ENCODE data around the gene AOC1.
A peak's percentile ranks its signal among the peaks of the same experiment; 100 is the strongest.

The AOC1 gene

DNA sequence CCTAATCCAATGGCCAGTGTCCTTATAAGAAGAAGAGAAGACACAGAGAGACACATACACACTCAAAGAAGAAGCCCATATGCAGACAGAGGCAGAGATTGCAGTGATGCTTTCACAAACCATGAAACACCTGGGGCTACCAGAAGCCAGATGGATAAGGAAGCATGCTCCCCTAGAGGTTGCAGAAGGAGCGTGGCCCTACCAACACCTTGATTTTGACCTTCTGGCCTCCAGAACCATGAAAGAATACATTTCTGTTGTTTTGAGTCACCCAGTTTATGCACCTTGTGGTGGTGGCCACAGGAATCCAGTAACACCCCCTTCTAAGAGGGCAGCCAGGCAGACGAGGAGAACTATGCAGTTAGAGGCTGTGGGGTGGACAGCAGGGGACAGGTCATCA is 43.5 kb downstream of the AOC1 start:
- no peaks in the 10 kb centered on the region for H3K36me3 ChIP-seq (ENCODE audit: control insufficient read depth, insufficient read depth, low read length)
- peaks cover 9% of the 10 kb centered on the region for H3K9me3 ChIP-seq (ENCODE audit: control insufficient read depth, low read length)
- peaks cover 9% of the 10 kb centered on the region for H3K27me3 ChIP-seq (ENCODE audit: control insufficient read depth, insufficient read depth, low read length)
- peaks cover 2% of the 10 kb centered on the region for H3K4me1 ChIP-seq (ENCODE audit: control insufficient read depth, insufficient read depth, low read length)
- H3K4me3 ChIP-seq (ENCODE audit: low read length): no peak overlapping the region
- H3K9ac ChIP-seq (ENCODE audit: low read length): no peak overlapping the region

DNA sequence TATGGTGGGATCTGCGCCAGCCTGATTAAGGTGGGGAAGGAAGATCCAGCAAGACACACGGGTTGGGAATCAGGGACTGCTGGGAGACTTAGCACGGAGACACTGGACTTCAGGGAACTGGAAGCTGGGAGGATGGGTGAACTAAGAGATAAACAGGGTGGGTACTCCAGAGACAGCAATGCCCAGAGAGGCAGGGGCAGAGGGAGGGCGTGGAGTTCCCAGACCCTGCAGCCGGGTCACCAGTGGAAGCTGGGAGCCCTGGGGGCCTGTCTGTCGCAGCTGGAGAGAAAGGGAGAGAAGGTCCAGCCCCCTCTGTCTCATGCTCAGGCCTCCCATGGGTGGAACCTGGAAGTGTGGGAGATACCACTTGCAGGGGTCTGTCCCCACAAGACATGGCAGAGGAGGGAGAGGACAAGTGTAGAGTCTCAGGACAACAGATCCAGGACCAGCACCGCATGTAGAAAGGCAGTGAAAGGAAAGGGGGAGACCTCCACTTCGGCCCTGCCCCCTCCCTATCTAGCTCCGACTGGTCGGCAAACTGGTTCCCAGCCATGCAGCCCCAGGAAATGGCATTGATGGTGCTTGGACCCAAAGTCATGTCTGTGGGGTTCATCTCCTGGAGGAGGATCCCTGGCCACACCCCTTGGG is 44.4 kb downstream of the AOC1 start:
- peaks cover 9% of the 10 kb centered on the region for H3K9me3 ChIP-seq (ENCODE audit: control insufficient read depth, low read length)
- H3K36me3 ChIP-seq (ENCODE audit: control insufficient read depth, insufficient read depth, low read length): no peaks in the 10 kb centered on the region
- H3K4me3 ChIP-seq (ENCODE audit: low read length): no peak overlapping the region
- no peak overlapping the region for H3K9ac ChIP-seq (ENCODE audit: low read length)
- H3K4me1 ChIP-seq (ENCODE audit: control insufficient read depth, insufficient read depth, low read length): peaks cover 11% of the 10 kb centered on the region
- H3K27me3 ChIP-seq (ENCODE audit: control insufficient read depth, insufficient read depth, low read length): peaks cover 9% of the 10 kb centered on the region

DNA sequence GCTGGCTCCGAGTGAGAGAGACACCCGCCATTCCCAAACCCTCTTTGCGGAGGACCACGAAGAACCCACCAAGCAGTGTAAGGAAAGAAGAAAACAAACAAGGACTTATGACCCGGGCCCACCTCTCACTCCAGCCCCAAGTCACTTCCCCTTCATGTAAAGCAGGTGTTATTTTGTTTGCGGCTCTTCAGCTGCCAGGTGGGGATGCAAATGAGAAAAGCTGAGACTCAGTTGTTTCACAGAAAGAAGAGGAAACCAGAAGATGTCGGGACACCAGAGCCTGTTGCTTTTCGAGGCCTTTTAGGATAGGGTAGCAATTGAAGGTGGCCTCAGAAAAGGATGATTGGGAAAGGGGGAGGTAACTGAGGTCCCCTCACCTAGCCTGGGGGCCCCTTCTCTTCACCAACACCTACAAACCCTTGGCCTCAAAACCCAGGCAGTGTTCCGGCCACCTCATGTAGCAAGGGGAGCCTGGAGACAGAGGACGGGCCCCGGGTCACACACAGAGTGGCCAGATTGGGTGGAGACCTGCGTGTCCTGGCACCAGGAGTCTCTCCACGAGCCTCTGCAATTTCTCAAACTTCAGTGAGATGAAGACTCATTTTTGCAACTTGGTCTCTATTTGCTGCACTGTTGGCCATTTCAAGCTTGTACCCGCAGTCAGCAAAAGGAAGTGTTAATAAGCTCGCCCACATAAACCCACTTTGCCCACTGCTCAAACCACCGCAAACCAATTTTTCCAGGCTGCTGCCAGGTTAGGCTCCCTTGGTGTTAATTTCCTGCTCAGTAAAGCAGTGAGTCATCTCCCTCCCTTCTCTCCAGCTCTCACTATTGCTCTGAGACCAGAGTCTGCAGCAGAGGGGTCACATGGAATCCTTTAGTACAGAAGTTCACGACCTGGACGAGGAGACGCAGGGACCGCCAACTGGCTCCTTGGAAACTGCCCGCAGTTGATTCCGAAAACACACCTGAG is 45.5 kb downstream of the AOC1 start:
- Histone ChIP-seq H3K27me3 (ENCODE audit: control insufficient read depth, insufficient read depth, low read length) (peaks cover 9% of the 10 kb centered on the region), H3K4me3 (ENCODE audit: low read length) (no peak overlapping the region)

DNA sequence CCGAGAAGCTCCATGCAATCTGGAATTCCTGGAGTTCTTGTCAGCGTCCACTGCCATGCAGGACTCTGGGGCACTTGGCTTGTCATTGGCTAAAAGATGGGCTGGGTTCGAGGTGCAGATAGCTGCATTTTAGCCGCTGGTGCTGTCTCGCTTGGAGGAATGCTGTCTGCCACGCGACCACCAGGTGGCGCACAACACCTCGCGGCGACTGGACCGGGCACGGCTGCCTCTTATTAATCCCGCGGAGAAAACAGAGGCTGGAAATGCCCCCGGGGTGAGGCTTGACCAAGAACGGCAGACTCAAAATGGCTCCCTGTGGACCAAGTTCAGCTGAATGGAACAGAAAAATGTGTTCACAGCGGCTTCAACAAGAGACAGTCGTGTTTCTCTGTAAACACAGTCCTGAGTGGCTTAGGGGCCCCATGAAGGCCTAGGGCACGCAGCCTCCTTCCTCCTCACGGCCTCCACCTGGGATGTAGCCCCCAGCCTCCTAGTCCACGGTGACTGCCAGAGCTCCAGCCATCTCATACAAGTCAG is 46.2 kb downstream of the AOC1 start:
- no peak overlapping the region for H3K9ac ChIP-seq (ENCODE audit: low read length)
- H3K4me3 ChIP-seq (ENCODE audit: low read length): no peak overlapping the region
- peaks cover 5% of the 10 kb centered on the region for H3K9me3 ChIP-seq (ENCODE audit: control insufficient read depth, low read length)
- peaks cover 9% of the 10 kb centered on the region for H3K27me3 ChIP-seq (ENCODE audit: control insufficient read depth, insufficient read depth, low read length)
- no peaks in the 10 kb centered on the region for H3K36me3 ChIP-seq (ENCODE audit: control insufficient read depth, insufficient read depth, low read length)
- peaks cover 24% of the 10 kb centered on the region for H3K4me1 ChIP-seq (ENCODE audit: control insufficient read depth, insufficient read depth, low read length)

More for the DNA sequence above, 45.5 kb downstream of the AOC1 start:
- Histone ChIP-seq H3K36me3 (ENCODE audit: control insufficient read depth, insufficient read depth, low read length) (no peaks in the 10 kb centered on the region), H3K9me3 (ENCODE audit: control insufficient read depth, low read length) (peaks cover 9% of the 10 kb centered on the region), H3K4me1 (ENCODE audit: control insufficient read depth, insufficient read depth, low read length) (peaks cover 22% of the 10 kb centered on the region), H3K9ac (ENCODE audit: low read length) (no peak overlapping the region)

DNA sequence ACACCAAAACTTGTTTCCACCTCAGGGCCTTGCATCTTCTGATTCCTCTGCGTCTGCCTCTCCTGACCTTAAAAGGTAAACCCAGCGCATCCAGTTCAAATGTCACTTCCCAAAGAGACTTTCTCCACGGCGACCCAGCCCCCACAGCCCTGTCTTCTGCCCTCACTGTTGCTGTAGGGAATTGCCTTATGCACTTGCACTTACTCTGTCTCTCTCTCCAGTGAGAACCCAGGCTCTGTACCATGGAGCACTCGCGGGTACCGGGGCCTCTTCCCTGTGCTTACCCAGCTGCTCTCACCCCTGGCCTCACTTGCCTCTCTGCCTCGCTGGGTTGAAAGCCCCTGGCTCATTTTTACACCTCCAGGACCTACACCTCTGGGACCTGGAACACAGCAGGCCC is 48.4 kb downstream of the AOC1 start:
- Histone ChIP-seq H3K9me3 (ENCODE audit: control insufficient read depth, low read length) (no peaks in the 10 kb centered on the region), H3K4me3 (ENCODE audit: low read length) (no peak overlapping the region), H3K27me3 (ENCODE audit: control insufficient read depth, insufficient read depth, low read length) (peaks cover 11% of the 10 kb centered on the region), H3K4me1 (ENCODE audit: control insufficient read depth, insufficient read depth, low read length) (peaks cover 30% of the 10 kb centered on the region), H3K36me3 (ENCODE audit: control insufficient read depth, insufficient read depth, low read length) (no peaks in the 10 kb centered on the region), H3K9ac (ENCODE audit: low read length) (peak overlapping the region; percentile 20)

DNA sequence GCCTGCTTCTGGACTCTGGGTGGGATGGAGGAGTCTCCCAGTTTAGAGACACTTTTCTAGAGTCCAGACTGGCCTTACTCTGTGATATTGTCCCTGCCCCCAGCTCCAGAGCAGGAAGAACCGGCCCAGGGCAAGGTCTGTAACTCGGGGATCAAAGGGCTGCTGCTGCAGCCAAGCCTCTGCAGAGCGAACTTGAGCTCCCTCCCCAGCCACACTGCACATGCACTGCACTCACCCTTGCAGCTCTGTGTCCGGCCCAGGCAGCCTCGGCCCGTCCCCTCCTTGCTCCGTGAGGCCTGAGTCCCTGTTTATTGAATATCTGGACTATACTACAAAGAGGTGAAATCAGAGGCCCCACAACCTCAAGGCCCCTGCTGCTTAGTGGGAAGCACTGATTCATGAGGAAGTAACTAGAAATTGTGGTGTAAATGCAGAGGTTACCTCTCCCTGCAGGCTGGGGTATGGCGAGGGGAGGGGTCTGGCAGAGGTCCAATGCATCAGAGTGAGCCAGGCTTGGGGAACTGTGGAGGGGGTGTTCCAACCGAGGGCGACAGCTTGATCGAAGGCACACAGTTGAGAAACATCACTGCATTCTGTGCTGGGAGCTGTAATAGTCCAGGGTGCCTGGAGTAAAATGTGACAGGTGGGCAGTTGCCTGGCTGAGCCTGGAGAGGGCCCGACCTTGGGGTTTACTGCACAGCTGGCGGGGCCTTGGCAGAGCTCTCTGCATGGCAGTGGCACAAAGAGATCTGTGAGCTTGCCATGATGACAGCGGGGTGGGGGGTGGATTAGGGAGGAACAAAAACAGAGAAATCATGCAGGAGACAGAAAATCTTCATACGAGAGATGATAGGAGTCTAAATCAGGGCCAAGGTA is 49.1 kb downstream of the AOC1 start:
- H3K9me3 ChIP-seq (ENCODE audit: control insufficient read depth, low read length): no peaks in the 10 kb centered on the region
- H3K27me3 ChIP-seq (ENCODE audit: control insufficient read depth, insufficient read depth, low read length): peaks cover 12% of the 10 kb centered on the region
- peaks cover 30% of the 10 kb centered on the region for H3K4me1 ChIP-seq (ENCODE audit: control insufficient read depth, insufficient read depth, low read length)
- peak overlapping the region; percentile 20 for H3K9ac ChIP-seq (ENCODE audit: low read length)
- H3K36me3 ChIP-seq (ENCODE audit: control insufficient read depth, insufficient read depth, low read length): no peaks in the 10 kb centered on the region
- no peak overlapping the region for H3K4me3 ChIP-seq (ENCODE audit: low read length)

DNA sequence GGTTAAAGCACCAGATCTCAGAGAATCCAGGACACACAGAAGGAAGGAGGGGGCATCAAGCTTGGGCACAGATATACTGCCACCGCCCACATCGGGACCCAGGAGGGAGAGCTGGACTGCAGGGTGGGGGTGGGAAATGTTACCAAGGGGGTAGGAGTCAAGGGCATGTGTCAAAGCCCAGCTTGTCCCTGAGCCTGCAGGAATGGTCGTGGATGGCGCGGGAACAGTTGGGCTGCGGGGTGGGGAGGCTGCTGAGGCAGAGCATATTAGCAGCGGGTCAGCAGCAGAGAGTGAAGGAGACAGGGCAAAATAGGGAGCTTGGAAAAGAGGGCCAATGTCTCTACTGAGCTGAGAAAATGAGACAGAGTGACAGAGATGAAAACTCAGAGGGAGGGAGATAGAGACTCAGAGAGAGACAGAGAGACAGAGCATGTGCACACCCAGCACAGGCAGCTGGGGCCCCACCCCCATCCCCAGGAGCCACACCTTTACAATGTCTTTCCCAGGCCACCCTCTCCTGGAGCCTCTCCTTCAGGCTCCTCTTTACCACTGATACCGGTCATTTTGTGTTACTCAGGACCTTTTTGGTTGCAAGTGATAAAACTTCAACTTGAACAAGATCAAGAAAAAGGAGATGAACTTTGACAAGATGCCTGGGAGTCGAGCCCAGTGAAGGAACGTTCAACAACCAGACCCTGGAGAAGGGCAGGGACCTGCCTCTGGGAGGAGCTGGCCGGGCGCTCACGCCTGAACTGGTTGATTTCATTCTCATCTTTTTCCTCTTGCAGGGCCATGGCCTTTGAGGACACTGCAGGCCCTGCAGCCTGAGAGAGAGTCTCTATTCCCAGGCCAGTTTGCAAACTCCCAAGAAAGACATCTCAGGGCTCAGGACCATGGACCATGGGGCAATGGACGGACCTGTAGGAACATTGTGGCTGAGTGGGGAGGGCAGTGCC is 50.0 kb downstream of the AOC1 start:
- peaks cover 30% of the 10 kb centered on the region for H3K4me1 ChIP-seq (ENCODE audit: control insufficient read depth, insufficient read depth, low read length)
- H3K9ac ChIP-seq (ENCODE audit: low read length): peak overlapping the region; percentile 11
- H3K27me3 ChIP-seq (ENCODE audit: control insufficient read depth, insufficient read depth, low read length): peaks cover 6% of the 10 kb centered on the region
- H3K9me3 ChIP-seq (ENCODE audit: control insufficient read depth, low read length): no peaks in the 10 kb centered on the region
- no peak overlapping the region for H3K4me3 ChIP-seq (ENCODE audit: low read length)
- no peaks in the 10 kb centered on the region for H3K36me3 ChIP-seq (ENCODE audit: control insufficient read depth, insufficient read depth, low read length)

DNA sequence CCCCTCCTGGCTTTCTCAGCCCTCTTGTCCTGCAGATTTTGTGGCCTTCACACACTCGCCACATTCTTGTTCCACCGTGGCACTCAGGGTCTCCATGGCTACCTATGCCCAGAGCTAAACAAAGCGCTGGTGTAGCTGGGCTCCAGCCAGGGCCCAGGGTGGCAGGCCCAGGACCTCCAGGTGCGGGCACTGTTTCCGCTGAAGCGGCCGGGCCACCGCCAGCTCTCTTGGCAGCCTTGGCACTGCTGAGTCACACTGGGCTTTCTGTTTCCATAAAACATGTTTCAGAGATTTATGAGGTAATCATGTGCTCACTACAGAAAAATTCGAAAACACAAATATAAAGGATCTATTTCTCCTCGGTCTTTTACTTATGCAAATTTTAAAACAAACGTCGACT is 51.3 kb downstream of the AOC1 start:
- Histone ChIP-seq H3K4me3 (ENCODE audit: low read length) (no peak overlapping the region), H3K9ac (ENCODE audit: low read length) (no peak overlapping the region), H3K27me3 (ENCODE audit: control insufficient read depth, insufficient read depth, low read length) (peaks cover 6% of the 10 kb centered on the region), H3K36me3 (ENCODE audit: control insufficient read depth, insufficient read depth, low read length) (no peaks in the 10 kb centered on the region), H3K9me3 (ENCODE audit: control insufficient read depth, low read length) (no peaks in the 10 kb centered on the region), H3K4me1 (ENCODE audit: control insufficient read depth, insufficient read depth, low read length) (peaks cover 30% of the 10 kb centered on the region)

DNA sequence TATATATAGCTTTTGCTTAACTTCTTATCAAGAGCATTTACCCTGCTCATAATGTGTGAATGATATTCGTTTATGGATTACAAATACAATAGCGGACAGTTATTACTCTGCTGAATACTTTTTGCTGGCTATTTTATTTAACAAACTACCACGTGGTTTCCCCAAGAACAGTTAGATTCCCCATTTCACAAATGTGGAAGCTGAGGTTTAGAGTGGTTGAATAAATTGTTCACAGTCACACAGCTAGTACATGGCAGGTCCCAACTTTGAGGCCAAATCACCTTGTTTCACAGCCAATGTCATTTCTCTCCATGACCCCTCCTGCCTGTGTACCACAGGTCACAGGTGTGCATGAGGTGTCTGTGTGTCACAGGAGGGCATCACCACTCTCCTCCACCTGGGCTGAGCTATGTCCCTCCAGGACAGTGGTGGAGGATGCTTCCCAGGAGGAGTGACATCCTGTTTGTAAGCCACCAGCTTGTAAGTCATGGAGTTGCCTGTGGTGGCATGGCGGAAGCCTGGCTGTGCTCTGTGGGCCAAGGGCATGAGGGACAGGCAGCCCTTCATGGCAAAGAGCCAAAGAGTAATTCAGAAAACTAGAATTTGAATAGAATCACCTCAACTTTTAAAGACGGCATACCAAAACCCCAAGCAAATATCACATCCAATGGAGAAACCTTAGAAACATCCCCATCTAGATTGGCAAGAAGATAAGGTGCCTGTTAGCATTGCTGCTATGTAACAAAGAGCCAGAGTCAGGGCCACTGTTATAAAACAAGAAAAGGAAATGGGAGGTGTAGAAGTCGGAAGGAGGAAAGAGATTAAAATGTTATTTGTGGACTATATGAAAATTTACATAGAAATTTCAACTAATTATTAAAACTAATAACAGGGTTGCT is 51.9 kb downstream of the AOC1 start:
- H3K9ac ChIP-seq (ENCODE audit: low read length): no peak overlapping the region
- peaks cover 30% of the 10 kb centered on the region for H3K4me1 ChIP-seq (ENCODE audit: control insufficient read depth, insufficient read depth, low read length)
- H3K27me3 ChIP-seq (ENCODE audit: control insufficient read depth, insufficient read depth, low read length): peaks cover 6% of the 10 kb centered on the region
- H3K4me3 ChIP-seq (ENCODE audit: low read length): no peak overlapping the region
- H3K36me3 ChIP-seq (ENCODE audit: control insufficient read depth, insufficient read depth, low read length): no peaks in the 10 kb centered on the region
- H3K9me3 ChIP-seq (ENCODE audit: control insufficient read depth, low read length): no peaks in the 10 kb centered on the region

DNA sequence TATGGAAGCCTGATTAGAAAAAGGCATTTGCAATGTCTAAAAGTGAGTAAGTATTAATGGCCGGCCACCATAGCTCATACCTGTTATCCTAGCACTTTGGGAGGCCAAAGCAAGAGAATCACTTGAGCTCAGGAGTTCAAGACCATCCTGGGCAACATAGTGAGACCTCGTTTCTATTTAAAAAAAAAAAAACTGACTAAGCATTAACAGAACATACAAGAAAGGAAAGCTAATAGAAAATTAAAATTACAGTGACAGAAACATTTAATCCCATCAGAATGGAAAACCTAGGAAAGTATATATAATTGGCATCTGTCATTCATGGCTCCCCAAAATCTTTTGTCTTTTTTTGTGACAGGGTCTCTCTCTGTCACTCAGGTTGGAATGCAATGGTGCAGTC is 55.9 kb downstream of the AOC1 start:
- H3K36me3 ChIP-seq (ENCODE audit: control insufficient read depth, insufficient read depth, low read length): no peaks in the 10 kb centered on the region
- H3K27me3 ChIP-seq (ENCODE audit: control insufficient read depth, insufficient read depth, low read length): peaks cover 15% of the 10 kb centered on the region
- no peak overlapping the region for H3K9ac ChIP-seq (ENCODE audit: low read length)
- H3K4me3 ChIP-seq (ENCODE audit: low read length): no peak overlapping the region
- H3K9me3 ChIP-seq (ENCODE audit: control insufficient read depth, low read length): no peaks in the 10 kb centered on the region
- H3K4me1 ChIP-seq (ENCODE audit: control insufficient read depth, insufficient read depth, low read length): peaks cover 9% of the 10 kb centered on the region

Data from mucosa of stomach (tissue), 1 donor.